Muscle of back (tissue), 11 donors: ENCODE data around the gene CFAP299. TPM values are rescaled to one million over a fixed set of nuclear protein-coding genes. Genes with fewer than 3 reads are reported as not detected.

Experiments used
- DNase-seq, 3 donors: peaks; one replicate each; pipeline versions ENCODE4 v3.0.0 to v3.0.0-alpha.2; 2013
- polyA plus RNA-seq, 10 donors: library from polyadenylated mRNA; unstranded; fragments of 120-200 nt; gene quantifications; one replicate each; pipeline ENCODE4 v1.2.1, GENCODE V29; 2013; ENCODE audit not compliant: insufficient read length in 10 of 10

Gene CFAP299
- polyA plus RNA-seq, 10 donors = 0.24 to 0.46 TPM; not detected in 8

GRCh38 chr4:80500613-80501012 lies 165.1 kb downstream of the CFAP299 start:
- no peak for DNase-seq

GRCh38 chr4:80507077-80507476 lies 171.5 kb downstream of the CFAP299 start:
- DNase-seq = no peak

GRCh38 chr4:80507507-80507906 lies 172.0 kb downstream of the CFAP299 start:
- DNase-seq = no peak

- DNase-seq = peak in 1 of 3 donors; percentile 3
Observed at GRCh38 chr4:80515496-80515895, 180.0 kb downstream of the CFAP299 start.

- DNase-seq = no peak
Observed at GRCh38 chr4:80521438-80521837, 185.9 kb downstream of the CFAP299 start.

GRCh38 chr4:80526697-80527096 lies 191.2 kb downstream of the CFAP299 start:
- DNase-seq = no peak

- peak in 1 of 3 donors; percentile 7 for DNase-seq
Observed at GRCh38 chr4:80529026-80529425, 193.5 kb downstream of the CFAP299 start.

- DNase-seq = no peak
Observed at GRCh38 chr4:80532674-80533333, 197.3 kb downstream of the CFAP299 start.

GRCh38 chr4:80535551-80535950 lies 200.0 kb downstream of the CFAP299 start:
- no peak for DNase-seq

- DNase-seq = no peak
Observed at GRCh38 chr4:80538276-80538926, 202.9 kb downstream of the CFAP299 start.

GRCh38 chr4:80539190-80539589 lies 203.7 kb downstream of the CFAP299 start:
- no peak for DNase-seq

GRCh38 chr4:80540349-80540748 lies 204.8 kb downstream of the CFAP299 start:
- DNase-seq = no peak

- DNase-seq = no peak
Observed at GRCh38 chr4:80540785-80541469, 205.4 kb downstream of the CFAP299 start.

GRCh38 chr4:80542747-80543146 lies 207.2 kb downstream of the CFAP299 start:
- DNase-seq = no peak

- DNase-seq = no peak
Observed at GRCh38 chr4:80560337-80560736, 224.8 kb downstream of the CFAP299 start.

GRCh38 chr4:80566203-80566872 lies 230.8 kb downstream of the CFAP299 start:
- DNase-seq = no peak

- DNase-seq = no peak
Observed at GRCh38 chr4:80568891-80569290, 233.4 kb downstream of the CFAP299 start.

- DNase-seq = no peak
Observed at GRCh38 chr4:80576796-80577195, 241.3 kb downstream of the CFAP299 start.

GRCh38 chr4:80578001-80578400 lies 242.5 kb downstream of the CFAP299 start:
- DNase-seq = no peak

GRCh38 chr4:80585542-80585941 lies 250.0 kb downstream of the CFAP299 start:
- DNase-seq = no peak

GRCh38 chr4:80586716-80587115 lies 251.2 kb downstream of the CFAP299 start:
- DNase-seq = no peak

GRCh38 chr4:80587871-80588385 lies 252.4 kb downstream of the CFAP299 start:
- DNase-seq = no peak
